ENCODE results near the gene CLDN16.

The CLDN16 gene

DNA sequence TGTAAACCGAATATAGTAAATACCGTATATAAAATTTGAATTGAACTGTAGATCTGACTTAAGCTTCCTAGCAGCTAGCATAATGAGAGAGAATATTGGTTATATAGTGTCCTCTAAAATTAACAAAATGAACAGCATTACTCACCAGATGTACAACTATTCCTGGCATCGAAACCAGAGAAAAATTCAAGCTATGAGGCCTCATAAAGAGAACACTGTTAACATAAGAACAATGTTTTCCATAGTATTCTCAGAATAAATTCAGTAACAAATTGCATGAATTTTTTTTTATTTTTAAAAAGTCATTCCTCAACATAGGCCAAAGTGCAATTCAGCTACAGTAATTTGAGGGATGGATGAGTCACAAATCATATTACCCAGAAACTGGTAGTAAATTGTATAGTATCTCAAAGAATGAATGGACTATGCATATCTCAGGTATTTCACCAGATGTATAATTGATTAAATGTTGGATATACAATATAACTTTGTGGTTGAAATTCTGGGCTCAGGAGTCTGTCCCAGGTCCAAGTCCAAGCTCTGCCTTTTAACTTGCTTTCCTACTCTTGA, 56.7 kb downstream of the CLDN16 start:
- DNase-seq: no peak
- Histone ChIP-seq H3K79me2 (ENCODE audit: low read length) (no peaks in the 10 kb centered on the region), H3K4me1 (ENCODE audit: low read length) (no peaks in the 10 kb centered on the region), H3K9ac (ENCODE audit: low read length) (no peak overlapping the region), H3K27ac (ENCODE audit: low read length) (no peak overlapping the region), H3F3A (ENCODE audit: insufficient read depth, low read length) (no peaks in the 10 kb centered on the region), H3K4me2 (ENCODE audit: low read depth, low read length) (no peak overlapping the region), H2AFZ (ENCODE audit: low read length) (no peak overlapping the region), H3K36me3 (replicated peaks; ENCODE audit: insufficient read depth, low read length) (no peaks in the 10 kb centered on the region), H3K27me3 (replicated peaks; ENCODE audit: insufficient read depth, low read length) (no peaks in the 10 kb centered on the region), H3K4me3 (ENCODE audit: low read length) (no peak overlapping the region), H3K9me3 (replicated peaks; ENCODE audit: insufficient read depth, low read length) (no peaks in the 10 kb centered on the region), H3K9me2 (replicated peaks; ENCODE audit: insufficient read depth, low read length) (no peaks in the 10 kb centered on the region), H4K20me1 (ENCODE audit: insufficient read depth, low read length) (no peaks in the 10 kb centered on the region)
- TF ChIP-seq CTCF (IDR thresholded peaks at IDR 0.05; ENCODE audit: low read length): no peak
- no peak for TF ChIP-seq EZH2phosphoT487 (IDR thresholded peaks at IDR 0.05; ENCODE audit: low read length)
- TF ChIP-seq EZH2 (optimal IDR thresholded peaks at IDR 0.05; ENCODE audit: low read depth, low read length): no peak

GRCh38 chr3:190446573-190447279, 58.8 kb downstream of the CLDN16 start:
- Histone ChIP-seq H3K36me3 (replicated peaks; ENCODE audit: insufficient read depth, low read length) (no peaks in the 10 kb centered on the region), H3K9me3 (replicated peaks; ENCODE audit: insufficient read depth, low read length) (no peaks in the 10 kb centered on the region), H3K4me1 (ENCODE audit: low read length) (no peaks in the 10 kb centered on the region), H3K9me2 (replicated peaks; ENCODE audit: insufficient read depth, low read length) (no peaks in the 10 kb centered on the region), H3K27me3 (replicated peaks; ENCODE audit: insufficient read depth, low read length) (no peaks in the 10 kb centered on the region), H3K4me3 (ENCODE audit: low read length) (no peak overlapping the region), H3K4me2 (ENCODE audit: low read depth, low read length) (no peak overlapping the region), H3K27ac (ENCODE audit: low read length) (no peak overlapping the region), H3K79me2 (ENCODE audit: low read length) (no peaks in the 10 kb centered on the region), H4K20me1 (ENCODE audit: insufficient read depth, low read length) (no peaks in the 10 kb centered on the region), H3F3A (ENCODE audit: insufficient read depth, low read length) (no peaks in the 10 kb centered on the region), H2AFZ (ENCODE audit: low read length) (no peak overlapping the region), H3K9ac (ENCODE audit: low read length) (no peak overlapping the region)
- no peak for DNase-seq
- no peak for TF ChIP-seq CTCF (IDR thresholded peaks at IDR 0.05; ENCODE audit: low read length)
- TF ChIP-seq EZH2 (optimal IDR thresholded peaks at IDR 0.05; ENCODE audit: low read depth, low read length): no peak
- TF ChIP-seq EZH2phosphoT487 (IDR thresholded peaks at IDR 0.05; ENCODE audit: low read length): no peak

DNA sequence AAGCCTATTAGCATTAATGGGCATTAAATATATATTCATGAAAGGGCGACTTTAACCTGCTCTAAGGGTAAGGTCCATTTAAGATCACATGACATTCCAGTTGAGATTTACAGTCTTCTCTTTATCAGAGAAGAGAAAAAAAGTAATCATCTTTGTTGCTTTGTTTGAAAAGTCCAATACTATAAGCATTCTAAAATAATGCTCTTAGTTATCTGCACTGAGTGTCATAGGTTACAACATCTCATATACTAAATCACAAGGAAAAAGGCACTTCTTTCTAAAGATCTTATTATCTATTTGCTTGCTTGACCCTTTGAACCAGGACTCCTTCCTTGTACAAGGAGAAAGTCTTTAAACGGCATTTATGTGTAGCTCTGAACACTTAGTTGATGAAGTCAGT, 60.3 kb downstream of the CLDN16 start:
- TF ChIP-seq EZH2 (optimal IDR thresholded peaks at IDR 0.05; ENCODE audit: low read depth, low read length) (no peak), EZH2phosphoT487 (IDR thresholded peaks at IDR 0.05; ENCODE audit: low read length) (no peak)

DNA sequence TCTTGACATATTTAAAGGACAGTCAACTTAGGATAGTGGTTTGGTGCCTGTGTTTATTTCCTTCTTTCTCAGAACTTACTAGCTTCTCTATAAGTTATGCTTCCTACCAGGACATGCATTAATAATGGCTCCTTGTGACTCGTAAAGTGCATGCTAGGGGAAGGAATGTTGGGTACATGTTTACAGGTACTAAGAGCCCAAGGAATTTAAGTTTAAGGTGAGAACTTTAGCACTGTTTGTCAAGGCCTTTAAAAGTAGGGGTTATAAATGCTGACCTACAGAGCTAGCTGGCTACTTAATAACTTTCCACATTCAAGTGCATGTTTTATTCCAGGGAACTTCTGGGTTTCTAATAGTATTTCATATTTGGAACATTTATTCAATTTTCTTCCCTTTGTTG, 61.8 kb downstream of the CLDN16 start, which contains the start of gene TMEM207:
Gene TMEM207 (minus strand): TSS at position 101 of the 400 bp plus-strand sequence. CDS start 92 bp downstream, at position 9.
- Histone ChIP-seq H3K27ac (ENCODE audit: low read length) (no peak within 1 kb of the TSS), H3K9ac (ENCODE audit: low read length) (no peak within 1 kb of the TSS), H3F3A (ENCODE audit: insufficient read depth, low read length) (no peaks in the 10 kb centered on the region), H4K20me1 (ENCODE audit: insufficient read depth, low read length) (no peaks in the 10 kb centered on the region), H3K36me3 (replicated peaks; ENCODE audit: insufficient read depth, low read length) (no peaks in the 10 kb centered on the region), H3K9me3 (replicated peaks; ENCODE audit: insufficient read depth, low read length) (no peaks in the 10 kb centered on the region), H3K4me3 (ENCODE audit: low read length) (no peak within 1 kb of the TSS), H3K4me2 (ENCODE audit: low read depth, low read length) (no peak within 1 kb of the TSS), H3K79me2 (ENCODE audit: low read length) (no peaks in the 10 kb centered on the region), H3K9me2 (replicated peaks; ENCODE audit: insufficient read depth, low read length) (no peaks in the 10 kb centered on the region), H2AFZ (ENCODE audit: low read length) (no peak within 1 kb of the TSS), H3K27me3 (replicated peaks; ENCODE audit: insufficient read depth, low read length) (no peaks in the 10 kb centered on the region), H3K4me1 (ENCODE audit: low read length) (no peaks in the 10 kb centered on the region)
- TF ChIP-seq CTCF (IDR thresholded peaks at IDR 0.05; ENCODE audit: low read length): no peak
- no peak for TF ChIP-seq EZH2 (optimal IDR thresholded peaks at IDR 0.05; ENCODE audit: low read depth, low read length)
- TF ChIP-seq EZH2phosphoT487 (IDR thresholded peaks at IDR 0.05; ENCODE audit: low read length): no peak
- DNase-seq: no peak

More for the DNA sequence above, 60.3 kb downstream of the CLDN16 start:
- Histone ChIP-seq H3K27me3 (replicated peaks; ENCODE audit: insufficient read depth, low read length) (no peaks in the 10 kb centered on the region), H3K27ac (ENCODE audit: low read length) (no peak overlapping the region), H4K20me1 (ENCODE audit: insufficient read depth, low read length) (no peaks in the 10 kb centered on the region), H3K9ac (ENCODE audit: low read length) (no peak overlapping the region), H3F3A (ENCODE audit: insufficient read depth, low read length) (no peaks in the 10 kb centered on the region), H3K4me2 (ENCODE audit: low read depth, low read length) (no peak overlapping the region), H3K36me3 (replicated peaks; ENCODE audit: insufficient read depth, low read length) (no peaks in the 10 kb centered on the region), H3K9me3 (replicated peaks; ENCODE audit: insufficient read depth, low read length) (no peaks in the 10 kb centered on the region), H3K4me3 (ENCODE audit: low read length) (no peak overlapping the region), H3K4me1 (ENCODE audit: low read length) (no peaks in the 10 kb centered on the region), H2AFZ (ENCODE audit: low read length) (no peak overlapping the region), H3K9me2 (replicated peaks; ENCODE audit: insufficient read depth, low read length) (no peaks in the 10 kb centered on the region), H3K79me2 (ENCODE audit: low read length) (no peaks in the 10 kb centered on the region)
- DNase-seq: no peak

All from MM.1S (cell line).